A549 treated with AZD2906 at 1 μM for 4 hours (cell line): ENCODE data around the gene MYPN. TPM values are rescaled to one million over a fixed set of nuclear protein-coding genes. Genes with fewer than 3 reads are reported as not detected.

Experiments
- total RNA-seq: library from RNA; stranded (reverse); fragments of 200-300 nt; extraction: Qiagen RNA extraction; gene quantifications from 5 replicates; pipeline ENCODE4 v1.2.3, GENCODE V29; 2022

MYPN gene
- 1.8 to 2.5 TPM (median 2.1 TPM) in 5 replicates for total RNA-seq

GRCh38 chr10:68109331-68109730, at the start of gene MYPN:
Gene MYPN (plus strand): TSS chr10:68109488. CDS start chr10:68121439, 11,951 bp downstream.

GRCh38 chr10:68074775-68075549, 34.3 kb upstream of the MYPN start, which contains the start of gene HERC4:
Gene HERC4 (minus strand): TSS chr10:68075283. CDS start chr10:68073108, 2,175 bp downstream.

GRCh38 chr10:68231817-68232251, 122.5 kb downstream of the MYPN start, which contains the start of gene ATOH7:
Gene ATOH7 (minus strand): TSS chr10:68232113. CDS start chr10:68231677, 436 bp downstream.

Other genes starting within 250 kb of the MYPN start
- gene SIRT1, start 224.8 kb upstream of the MYPN start, total RNA-seq = 14.8 to 19.0 TPM (median 15.7 TPM) in 5 replicates
- 21.5 to 32.0 TPM (median 24.5 TPM) in 5 replicates for gene HERC4, start 34.2 kb upstream of the MYPN start, total RNA-seq
- 0.08 to 0.36 TPM (median 0.21 TPM) in 5 replicates for gene ATOH7, start 122.6 kb downstream of the MYPN start, total RNA-seq
- gene HNRNPH3, start 222.6 kb downstream of the MYPN start, total RNA-seq = 171 to 235 TPM (median 179 TPM) in 5 replicates
- gene PBLD, start 223.4 kb downstream of the MYPN start, total RNA-seq = 2.7 to 3.7 TPM (median 3.4 TPM) in 5 replicates